Measurements from ENCODE around the gene ZNF398. TPM values are rescaled to one million over a fixed set of nuclear protein-coding genes. Genes with fewer than 3 reads are reported as not detected.

Gene ZNF398
- total and polyA plus RNA-seq, 10 of the 15 experiments (the other 5 are each of a cell fraction or from before 2014, with no cell fraction given): 2.3 to 15.3 (median 10.0) TPM

DNA sequence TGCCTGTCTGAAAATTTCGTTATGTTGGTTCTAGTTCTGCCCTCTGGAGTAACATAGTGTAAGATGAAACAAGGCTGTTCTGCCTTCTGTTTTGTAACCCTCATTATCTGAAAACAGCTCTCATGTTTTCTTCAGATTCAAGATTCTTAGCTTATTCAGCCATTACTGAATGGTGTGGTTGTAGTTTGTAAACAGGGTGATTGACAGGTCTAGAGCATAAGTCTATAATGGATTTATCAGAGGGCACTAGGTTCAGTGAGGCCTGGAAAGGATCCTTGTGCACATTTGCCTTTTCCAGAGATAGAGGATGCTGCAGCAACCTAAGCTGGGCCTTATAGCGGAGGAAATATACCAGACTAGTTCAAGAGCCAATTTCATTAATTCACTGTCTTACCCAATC lies 6.1 kb downstream of the ZNF398 start:
- peaks cover 30% of the 10 kb centered on the region for H3K79me2 ChIP-seq (ENCODE audit: control insufficient read depth, insufficient read depth, low read length)
- no peaks in the 10 kb centered on the region for H4K20me1 ChIP-seq (ENCODE audit: control insufficient read depth, insufficient read depth)
- H3K27me3 ChIP-seq (replicated peaks in 1 of 2; ENCODE audit: control insufficient read depth in 2 of 2, insufficient read depth in 2 of 2, low read length in 1 of 2): no peaks in the 10 kb centered on the region
- H2AFZ ChIP-seq (ENCODE audit: control insufficient read depth, low read depth, low read length): no peak overlapping the region
- H3K4me3 ChIP-seq: no peak overlapping the region
- H3K36me3 ChIP-seq (ENCODE audit: control insufficient read depth in 2 of 2, insufficient read depth in 2 of 2, low read length in 1 of 2): peaks cover 0 to 5% of the 10 kb centered on the region in 2 experiments; a peak in 3 of 4 replicates
- ATAC-seq: no peak
- H3K9ac ChIP-seq (ENCODE audit: control insufficient read depth, insufficient read depth, low read length): no peak overlapping the region
- no peaks in the 10 kb centered on the region for H3K4me1 ChIP-seq (ENCODE audit: control insufficient read depth, insufficient read depth, low read length)
- in situ Hi-C loops (cut with MboI) (no loop called here), intact Hi-C loops (cut with micrococcal nuclease; ENCODE audit: unreplicated experiment) (no loop called here)
- 76% methylated on average over 2 of the region's 2 CpGs for WGBS (ENCODE audit: insufficient coverage, insufficient replicate concordance, low lambda C conversion rate, missing lambda C conversion rate)
- no peak for FAIRE-seq
- ChIA-PET POLR2A (no interaction called here), CTCF (interaction anchor here (1.3 kb wide), 1 partner anchor 8 kb away, joined by 3 read pairs; no protein-coding TSS in a partner anchor), RAD21 (ENCODE audit: unreplicated experiment) (no interaction called here), SMC1A (ENCODE audit: uncharacterized antibody, unreplicated experiment) (no interaction called here)
- H3K4me2 ChIP-seq (ENCODE audit: control insufficient read depth, insufficient read depth): no peak overlapping the region
- no peak overlapping the region for H3K27ac ChIP-seq (ENCODE audit: control insufficient read depth, insufficient read depth)
- TF ChIP-seq, protein P1, sequence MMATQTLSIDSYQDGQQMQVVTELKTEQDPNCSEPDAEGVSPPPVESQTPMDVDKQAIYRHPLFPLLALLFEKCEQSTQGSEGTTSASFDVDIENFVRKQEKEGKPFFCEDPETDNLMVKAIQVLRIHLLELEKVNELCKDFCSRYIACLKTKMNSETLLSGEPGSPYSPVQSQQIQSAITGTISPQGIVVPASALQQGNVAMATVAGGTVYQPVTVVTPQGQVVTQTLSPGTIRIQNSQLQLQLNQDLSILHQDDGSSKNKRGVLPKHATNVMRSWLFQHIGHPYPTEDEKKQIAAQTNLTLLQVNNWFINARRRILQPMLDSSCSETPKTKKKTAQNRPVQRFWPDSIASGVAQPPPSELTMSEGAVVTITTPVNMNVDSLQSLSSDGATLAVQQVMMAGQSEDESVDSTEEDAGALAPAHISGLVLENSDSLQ (IDR thresholded peaks at IDR 0.05): peak; percentile 63
- TF ChIP-seq ETV6 (conservative IDR thresholded peaks at IDR 0.05 in 1 of 2, IDR thresholded peaks at IDR 0.05 in 1 of 2; ENCODE audit: borderline replicate concordance in 1 of 2, low read depth in 1 of 2): no peak
- no peak for TF ChIP-seq HDAC2 (IDR thresholded peaks at IDR 0.05)
- no peak for DNase-seq (ENCODE audit: low read depth, low spot score)
- no peaks in the 10 kb centered on the region for H3K9me3 ChIP-seq (replicated peaks; ENCODE audit: control insufficient read depth, insufficient read depth, low read length)
- no TSS peak for BruUV-seq (replicated peaks)

DNA sequence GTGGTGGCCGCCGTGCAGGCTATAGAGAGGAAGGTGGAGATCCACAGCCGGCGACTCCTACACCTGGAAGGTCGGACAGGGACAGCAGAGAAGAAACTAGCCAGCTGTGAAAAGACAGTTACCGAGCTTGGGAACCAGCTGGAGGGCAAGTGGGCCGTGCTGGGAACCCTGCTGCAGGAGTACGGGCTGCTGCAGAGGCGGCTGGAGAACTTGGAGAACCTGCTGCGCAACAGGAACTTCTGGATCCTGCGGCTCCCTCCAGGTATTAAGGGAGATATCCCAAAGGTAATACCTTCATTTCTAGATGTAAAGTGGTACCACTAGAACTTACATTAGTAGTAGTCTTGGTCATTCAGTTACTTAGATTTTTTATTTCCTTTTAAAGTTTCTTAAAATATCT lies 6.8 kb downstream of the ZNF398 start:
- in situ Hi-C loops (cut with MboI): no loop called here
- no peak for TF ChIP-seq ZSCAN29 (IDR thresholded peaks at IDR 0.05)
- TF ChIP-seq CREB1 (IDR thresholded peaks at IDR 0.05; ENCODE audit: low read depth): no peak
- no peak for TF ChIP-seq EZH2 (IDR thresholded peaks at IDR 0.05; ENCODE audit: borderline replicate concordance, control insufficient read depth, low read depth, low read length)
- no peak for TF ChIP-seq KDM1A (IDR thresholded peaks at IDR 0.05; ENCODE audit: borderline replicate concordance)
- TF ChIP-seq HDAC2 (IDR thresholded peaks at IDR 0.05): no peak
- no peak for TF ChIP-seq NR2C1 (IDR thresholded peaks at IDR 0.05)
- TF ChIP-seq RFX5 (IDR thresholded peaks at IDR 0.05; ENCODE audit: low read depth, low read length): no peak
- TF ChIP-seq, protein P2, sequence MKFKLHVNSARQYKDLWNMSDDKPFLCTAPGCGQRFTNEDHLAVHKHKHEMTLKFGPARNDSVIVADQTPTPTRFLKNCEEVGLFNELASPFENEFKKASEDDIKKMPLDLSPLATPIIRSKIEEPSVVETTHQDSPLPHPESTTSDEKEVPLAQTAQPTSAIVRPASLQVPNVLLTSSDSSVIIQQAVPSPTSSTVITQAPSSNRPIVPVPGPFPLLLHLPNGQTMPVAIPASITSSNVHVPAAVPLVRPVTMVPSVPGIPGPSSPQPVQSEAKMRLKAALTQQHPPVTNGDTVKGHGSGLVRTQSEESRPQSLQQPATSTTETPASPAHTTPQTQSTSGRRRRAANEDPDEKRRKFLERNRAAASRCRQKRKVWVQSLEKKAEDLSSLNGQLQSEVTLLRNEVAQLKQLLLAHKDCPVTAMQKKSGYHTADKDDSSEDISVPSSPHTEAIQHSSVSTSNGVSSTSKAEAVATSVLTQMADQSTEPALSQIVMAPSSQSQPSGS (IDR thresholded peaks at IDR 0.05; ENCODE audit: low read length): no peak
- TF ChIP-seq GABPA (IDR thresholded peaks at IDR 0.05; ENCODE audit: low read depth): no peak
- TF ChIP-seq PML (IDR thresholded peaks at IDR 0.05; ENCODE audit: low read length): no peak
- no peak for TF ChIP-seq MXI1 (IDR thresholded peaks at IDR 0.05; ENCODE audit: low read depth, low read length)
- no peak for TF ChIP-seq MTA3 (IDR thresholded peaks at IDR 0.05; ENCODE audit: borderline replicate concordance, low read length)

More for the DNA sequence above, 6.8 kb downstream of the ZNF398 start:
- ChIA-PET CTCF (no interaction called here), SMC1A (ENCODE audit: uncharacterized antibody, unreplicated experiment) (no interaction called here), POLR2A (interaction anchor here (0.6 kb wide), 1 partner anchor 447 kb away, joined by 3 read pairs; no protein-coding TSS in a partner anchor), RAD21 (ENCODE audit: unreplicated experiment) (no interaction called here)
- Histone ChIP-seq H3K27ac (ENCODE audit: control insufficient read depth, insufficient read depth) (no peak overlapping the region), H3K9me3 (replicated peaks; ENCODE audit: control insufficient read depth, insufficient read depth, low read length) (no peaks in the 10 kb centered on the region), H3K27me3 (replicated peaks in 1 of 2; ENCODE audit: control insufficient read depth in 2 of 2, insufficient read depth in 2 of 2, low read length in 1 of 2) (no peaks in the 10 kb centered on the region), H3K4me2 (ENCODE audit: control insufficient read depth, insufficient read depth) (no peak overlapping the region), H3K4me3 (no peak overlapping the region), H3K36me3 (ENCODE audit: control insufficient read depth in 2 of 2, insufficient read depth in 2 of 2, low read length in 1 of 2) (peaks cover 0 to 5% of the 10 kb centered on the region in 2 experiments; a peak in 3 of 4 replicates), H3K79me2 (ENCODE audit: control insufficient read depth, insufficient read depth, low read length) (peaks cover 25% of the 10 kb centered on the region), H4K20me1 (ENCODE audit: control insufficient read depth, insufficient read depth) (no peaks in the 10 kb centered on the region), H3K4me1 (ENCODE audit: control insufficient read depth, insufficient read depth, low read length) (no peaks in the 10 kb centered on the region), H2AFZ (ENCODE audit: control insufficient read depth, low read depth, low read length) (no peak overlapping the region), H3K9ac (ENCODE audit: control insufficient read depth, insufficient read depth, low read length) (no peak overlapping the region)
- 99% methylated on average over 11 of the region's 11 CpGs for whole genome bisulfite sequencing (ENCODE audit: insufficient coverage, insufficient replicate concordance, low lambda C conversion rate, missing lambda C conversion rate)
- BruUV-seq (replicated peaks): no TSS peak
- ATAC-seq (no peak), FAIRE-seq (no peak), DNase-seq (ENCODE audit: low read depth, low spot score) (no peak)
- intact Hi-C loops (cut with micrococcal nuclease; ENCODE audit: unreplicated experiment): no loop called here
